K562 (cell line): ENCODE measurements around the gene PCBP3. TPM values are rescaled to one million over a fixed set of nuclear protein-coding genes. Genes with fewer than 3 reads are reported as not detected.

Source experiments
- ATAC-seq: fragments of 200-7000 bp; cut with Tn5 transposase; 3 replicates; pipeline ENCODE4 v1.9.1; 2020; ENCODE audit warnings: moderate library complexity
- BruUV-seq: library from RNA; stranded (reverse); fragments of 400-500 nt; replicated peaks from 2 replicates; lab custom pipeline; 2021; lab: Mats Ljungman, UMichigan
- CTCF ChIA-PET: fragments of 300-600 bp; formaldehyde crosslinking; extraction: SDS; loops from one replicate; lab custom pipeline; 2021; ENCODE audit warnings: low intra/inter-chr PET ratio; lab: Yijun Ruan, JAX
- POLR2A ChIA-PET: fragments of 300-600, 350-650 bp; sonication (Branson Sonifier 250); formaldehyde crosslinking; extraction: SDS; loops from one replicate; lab custom pipeline; 2021; ENCODE audit warnings: antibody characterized with exemption, inconsistent platforms; lab: Yijun Ruan, JAX
- DNase-seq, 4 experiments: peaks; one replicate each; pipeline versions ENCODE4 v3.0.0 to v3.0.0-alpha.2; 2011 to 2018; ENCODE audit warnings: low spot score in 3 of 4, mixed read lengths in 3 of 4; ENCODE audit errors: extremely low read depth in 1 of 4
- FAIRE-seq: peaks from 2 replicates; lab custom pipeline; 2011; peaks lifted over from hg19 to GRCh38; lab: Jason Lieb, UNC
- H2AFZ ChIP-seq: 2 replicates; pipeline ENCODE4 v1.6.0; 2011; ENCODE audit warnings: low read depth, low read length, control low read depth, inconsistent platforms
- H3K27ac ChIP-seq: fragments of 200-600 bp; 3 replicates; pipeline ENCODE4 v1.8.0; 2011; ENCODE audit warnings: low read depth, mild to moderate bottlenecking, control low read depth, inconsistent platforms, low read length, moderate library complexity, mixed read lengths; ENCODE audit errors: extremely low read depth
- H3K27me3 ChIP-seq, 2 experiments: fragments of 300-600 bp in 1 of 2; 2 replicates in 1 of 2; 3 replicates in 1 of 2; pipeline versions ENCODE4 v1.6.0 to v1.8.0; 2011; ENCODE audit warnings: inconsistent platforms in 2 of 2, low read length in 2 of 2, mild to moderate bottlenecking in 1 of 2, mixed read lengths in 1 of 2, moderate library complexity in 1 of 2; ENCODE audit not compliant: control insufficient read depth in 2 of 2, insufficient read depth in 2 of 2
- H3K36me3 ChIP-seq: fragments of 300-600 bp; 3 replicates; pipeline ENCODE4 v1.8.0; 2011; ENCODE audit warnings: mild to moderate bottlenecking, low read length, inconsistent platforms; ENCODE audit not compliant: control insufficient read depth, insufficient read depth
- H3K4me1 ChIP-seq, 2 experiments: fragments of 200-600 bp in 1 of 2; replicated peaks in 1 of 2; 2 replicates in 1 of 2; 3 replicates in 1 of 2; pipeline versions ENCODE4 v1.5.1 to v1.8.0; 2011; ENCODE audit warnings: inconsistent platforms in 2 of 2, low read length in 2 of 2, mild to moderate bottlenecking in 1 of 2, mixed read lengths in 1 of 2, moderate library complexity in 1 of 2; ENCODE audit not compliant: control insufficient read depth in 2 of 2, insufficient read depth in 2 of 2
- H3K4me2 ChIP-seq: 2 replicates; pipeline ENCODE4 v1.6.1; 2011; ENCODE audit warnings: low read length, control low read depth, inconsistent platforms, mixed read lengths; ENCODE audit not compliant: insufficient read depth
- H3K4me3 ChIP-seq: fragments of 200-600 bp; sonication (generic), shearing (Covaris generic); 2 replicates; pipeline ENCODE4 v1.5.1; 2016; ENCODE audit warnings: control low read depth, inconsistent platforms
- H3K79me2 ChIP-seq: fragments of 200-600 bp; 3 replicates; pipeline ENCODE4 v1.8.0; 2011; ENCODE audit warnings: low read length, inconsistent platforms; ENCODE audit not compliant: control insufficient read depth, insufficient read depth
- H3K9ac ChIP-seq, 2 experiments: 2 replicates each; pipeline versions ENCODE4 v1.6.0 to v1.6.1; 2011; ENCODE audit warnings: low read depth in 2 of 2, low read length in 2 of 2, control low read depth in 1 of 2, inconsistent platforms in 1 of 2, mild to moderate bottlenecking in 1 of 2, mixed read lengths in 1 of 2; ENCODE audit not compliant: insufficient read depth in 1 of 2
- H3K9me1 ChIP-seq: one replicate; pipeline ENCODE4 v1.6.0; 2011; ENCODE audit warnings: inconsistent platforms, mild to moderate bottlenecking, low read length, moderate library complexity; ENCODE audit not compliant: control insufficient read depth, insufficient read depth
- H3K9me3 ChIP-seq: replicated peaks from 2 replicates; pipeline ENCODE4 v1.5.1; 2011; ENCODE audit warnings: low read depth, low read length, inconsistent platforms; ENCODE audit not compliant: control insufficient read depth, insufficient read depth
- H4K20me1 ChIP-seq: replicated peaks from 2 replicates; pipeline ENCODE4 v1.6.1; 2011; ENCODE audit warnings: low read length, inconsistent platforms, mixed read lengths; ENCODE audit not compliant: control insufficient read depth, insufficient read depth
- ADNP ChIP-seq: fragments of 200-800 bp; sonication (Bioruptor generic); IDR thresholded peaks from 2 replicates; pipeline ENCODE4 v1.6.1; 2016; ENCODE audit warnings: missing genetic modification characterization, missing compliant biosample characterization
- GATA2 ChIP-seq: sonication (generic); formaldehyde crosslinking; IDR thresholded peaks from 2 replicates; pipeline ENCODE4 v1.4.0; 2020; ENCODE audit warnings: mild to moderate bottlenecking, missing genetic modification reagents
- RBM39 ChIP-seq: fragments of 200-400 bp; formaldehyde crosslinking; optimal IDR thresholded peaks from 2 replicates; pipeline ENCODE3; 2018; ENCODE audit warnings: low read depth, low read length
- SIRT6 ChIP-seq: IDR thresholded peaks from one replicate; pipeline ENCODE4 v1.6.1; 2012; ENCODE audit warnings: low read depth, mild to moderate bottlenecking, control low read depth, inconsistent platforms, low read length, moderate library complexity
- WGBS: fragments of 100-300 bp; shearing (Covaris generic); methylation state at CpG from one replicate; pipeline ENCODE4 v1.1.6; 2016; ENCODE audit warnings: low coverage, mixed read lengths; ENCODE audit not compliant: insufficient coverage; ENCODE audit errors: missing lambda C conversion rate; 5-methylcytosine and 5-hydroxymethylcytosine counted together
- in situ Hi-C: fragments of 300-500 bp; cut with MboI; formaldehyde crosslinking; loops from 4 replicates; pipeline ENCODE4 v1.15.0; 2018; ENCODE audit warnings: inconsistent platforms, mixed read lengths
- intact Hi-C: fragments of 100-400 bp; cut with micrococcal nuclease; formaldehyde crosslinking; loops from 2 replicates; pipeline ENCODE4 v1.14.2; 2022
- polyA plus RNA-seq, 8 experiments: library from polyadenylated mRNA; depleted of rRNA in 4 of 8; stranded (reverse) in 5 of 8; unstranded in 3 of 8; fragments of >200 nt; fragmentation: Nextera tagmentation in 2 of 8; fragmentation: Illumina TruSeq in 1 of 8; extraction: Ambion mirVana in 2 of 8; extraction: Trizol in 1 of 8; gene quantifications; 2 replicates each; pipeline versions ENCODE4 v1.2.1 to v1.2.3, GENCODE V29; 2011 to 2014; ENCODE audit warnings: inconsistent platforms in 1 of 8, missing spikeins in 1 of 8
- total RNA-seq, 7 experiments: library from RNA; depleted of rRNA in 6 of 7; stranded (reverse); fragments of >200 nt in 6 of 7; fragmentation: Illumina TruSeq in 2 of 7; extraction: Trizol in 2 of 7; gene quantifications; 2 replicates each; pipeline versions ENCODE4 v1.2.1 to v1.2.3, GENCODE V29; 2011 to 2021; ENCODE audit warnings: low replicate concordance in 1 of 7

PCBP3 gene
- total and polyA plus RNA-seq, 9 of the 15 experiments (the other 6 are each of a cell fraction or from before 2014, with no cell fraction given) = 0.18 TPM; not detected in 8

- Histone ChIP-seq H3K27me3 (peaks cover 24 to 68% of the 10 kb centered on the region in 2 experiments), H2AFZ (no peak overlapping the region), H4K20me1 (peaks cover 7% of the 10 kb centered on the region), H3K9ac (no peak overlapping the region), H3K36me3 (no peaks in the 10 kb centered on the region), H3K27ac (no peak overlapping the region), H3K9me1 (no peaks in the 10 kb centered on the region), H3K4me1 (peaks cover 0 to 11% of the 10 kb centered on the region in 2 experiments; a peak in 2 of 5 replicates), H3K9me3 (no peaks in the 10 kb centered on the region), H3K4me2 (no peak overlapping the region), H3K79me2 (no peaks in the 10 kb centered on the region), H3K4me3 (no peak overlapping the region)
- no peak for ATAC-seq
- in situ Hi-C loops (loop anchor here (25.0 kb wide), 1 partner anchor 872 kb away; no protein-coding TSS in a partner anchor), intact Hi-C loops (no loop called here)
- TF ChIP-seq RBM39 = no peak
- TF ChIP-seq GATA2 = no peak
- no peak for TF ChIP-seq SIRT6
- TF ChIP-seq ADNP (tag) = no peak
- CTCF ChIA-PET = no interaction called here
- WGBS = 8% methylated on average over 24 of the region's 24 CpGs
- no TSS peak for BruUV-seq
- no peak for DNase-seq
- POLR2A ChIA-PET = interaction anchor here (0.6 to 1.1 kb wide), 3 partner anchors 21 to 80 kb away, joined by 3 to 4 read pairs (median 3); no protein-coding TSS in a partner anchor
- no peak for FAIRE-seq
These were observed 190.6 kb downstream of the PCBP3 start for GRCh38 chr21:45834026-45834715.
